MM.1S (cell line): ENCODE data around the gene SHKBP1.

ENCODE experiments used
- DNase-seq: peaks from one replicate; pipeline ENCODE4 v3.0.0-alpha.2; 2015
- H2AFZ ChIP-seq: fragments of 300-600 bp; sonication (generic); 2 replicates; pipeline ENCODE4 v1.6.0; 2016; ENCODE audit warnings: antibody characterized with exemption, low read length
- H3F3A ChIP-seq: fragments of 300-600 bp; sonication (generic); 2 replicates; pipeline ENCODE4 v1.6.1; 2016; ENCODE audit warnings: mild to moderate bottlenecking, antibody characterized with exemption, low read length, moderate library complexity, mixed read lengths; ENCODE audit not compliant: insufficient read depth
- H3K27ac ChIP-seq: fragments of 300-600 bp; sonication (generic); 2 replicates; pipeline ENCODE4 v1.5.1; 2016; ENCODE audit warnings: mild to moderate bottlenecking, low read length
- H3K27me3 ChIP-seq: fragments of 300-600 bp; sonication (generic); replicated peaks from 2 replicates; pipeline ENCODE4 v1.6.0; 2016; ENCODE audit warnings: low read length; ENCODE audit not compliant: insufficient read depth
- H3K36me3 ChIP-seq: fragments of 300-600 bp; sonication (generic); replicated peaks from 2 replicates; pipeline ENCODE4 v1.6.1; 2016; ENCODE audit warnings: mild to moderate bottlenecking, low read length, mixed read lengths; ENCODE audit not compliant: insufficient read depth
- H3K4me1 ChIP-seq: fragments of 300-600 bp; sonication (generic); 2 replicates; pipeline ENCODE4 v1.6.1; 2016; ENCODE audit warnings: low read length, mixed read lengths
- H3K4me2 ChIP-seq: fragments of 300-600 bp; sonication (generic); 2 replicates; pipeline ENCODE4 v1.6.0; 2016; ENCODE audit warnings: low read depth, low read length
- H3K4me3 ChIP-seq: fragments of 300-600 bp; sonication (generic); 2 replicates; pipeline ENCODE4 v1.5.1; 2016; ENCODE audit warnings: low read length, mixed read lengths
- H3K79me2 ChIP-seq: fragments of 300-600 bp; sonication (generic); 2 replicates; pipeline ENCODE4 v1.6.1; 2016; ENCODE audit warnings: mixed run types, low read length, mixed read lengths
- H3K9ac ChIP-seq: fragments of 300-600 bp; sonication (generic); 2 replicates; pipeline ENCODE4 v1.6.1; 2016; ENCODE audit warnings: low read length, mixed read lengths
- H3K9me2 ChIP-seq: fragments of 300-600 bp; sonication (generic); replicated peaks from 2 replicates; pipeline ENCODE4 v1.6.1; 2016; ENCODE audit warnings: mild to moderate bottlenecking, low read length, mixed read lengths; ENCODE audit not compliant: insufficient read depth
- H3K9me3 ChIP-seq: fragments of 300-600 bp; sonication (generic); replicated peaks from 2 replicates; pipeline ENCODE4 v1.6.1; 2016; ENCODE audit warnings: mild to moderate bottlenecking, low read length, mixed read lengths; ENCODE audit not compliant: insufficient read depth
- H4K20me1 ChIP-seq: fragments of 300-600 bp; sonication (generic); 2 replicates; pipeline ENCODE4 v1.6.1; 2016; ENCODE audit warnings: mild to moderate bottlenecking, low read length, moderate library complexity, mixed read lengths; ENCODE audit not compliant: insufficient read depth
- EZH2 ChIP-seq: fragments of 300-600 bp; sonication (generic); optimal IDR thresholded peaks from 2 replicates; pipeline ENCODE3; 2017; ENCODE audit warnings: low read depth, mild to moderate bottlenecking, antibody characterized with exemption, low read length, mixed read lengths
- EZH2phosphoT487 ChIP-seq: fragments of 300-600 bp; sonication (generic); IDR thresholded peaks from 2 replicates; pipeline ENCODE4 v1.6.1; 2018; ENCODE audit warnings: antibody characterized with exemption, low read length
- TF ChIP-seq, protein P1 (sequence below): fragments of 300-600 bp; sonication (generic); IDR thresholded peaks from 2 replicates; pipeline ENCODE4 v1.5.1; 2016; ENCODE audit warnings: antibody characterized with exemption, low read length, mixed read lengths

SHKBP1 gene

DNA sequence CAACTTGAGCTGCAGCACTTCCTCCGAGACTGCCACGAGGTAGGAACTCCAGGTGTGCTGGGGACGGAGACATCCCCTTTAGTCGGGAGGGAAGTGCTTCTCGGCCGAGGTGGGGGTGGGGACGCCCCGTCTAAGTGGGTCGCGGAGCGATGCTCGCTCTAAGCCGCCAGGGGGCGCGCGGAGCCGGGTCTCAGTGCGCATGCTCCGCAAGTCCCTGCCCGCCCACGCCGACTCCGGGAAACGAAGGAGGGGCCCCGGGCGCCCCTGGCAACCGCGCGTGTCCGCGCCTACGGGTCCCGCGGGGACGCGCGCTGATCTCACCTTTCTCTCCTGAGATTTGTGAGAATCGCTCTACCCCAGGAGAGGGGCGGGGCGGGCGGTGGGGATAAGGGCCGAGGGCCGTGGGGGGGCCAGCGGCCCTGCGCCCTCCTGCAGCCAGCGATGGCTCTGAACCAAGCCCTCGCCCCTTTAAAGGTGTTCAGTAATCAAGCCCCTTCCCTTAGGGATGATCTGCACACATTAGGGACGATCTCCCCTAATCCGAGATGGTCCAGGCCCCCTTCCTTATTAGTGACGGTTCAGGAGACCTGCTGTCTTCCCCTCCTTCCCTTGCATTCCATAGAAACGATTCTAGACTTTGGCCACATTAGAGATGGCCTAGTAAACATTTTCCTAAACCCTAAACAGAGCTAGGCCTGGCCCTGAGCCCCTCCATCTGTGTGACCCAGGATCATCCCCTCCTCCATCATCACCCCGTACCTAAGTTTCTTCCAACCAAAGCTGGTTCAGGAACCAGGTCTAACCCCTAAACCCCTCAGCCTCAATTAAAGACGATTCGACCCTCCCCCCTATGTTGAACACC lies 47.3 kb upstream of the SHKBP1 start:
- no peaks in the 10 kb centered on the region for H3K9me3 ChIP-seq
- peak overlapping the region; percentile 91 for H2AFZ ChIP-seq
- no peaks in the 10 kb centered on the region for H3F3A ChIP-seq
- H3K79me2 ChIP-seq, result no peaks in the 10 kb centered on the region
- no peak overlapping the region for H3K27ac ChIP-seq
- peaks cover 11% of the 10 kb centered on the region; the same call in 1 of the 2 replicates for H3K4me1 ChIP-seq
- H3K4me3 ChIP-seq, result peak overlapping the region; percentile 64
- H3K9me2 ChIP-seq, result no peaks in the 10 kb centered on the region
- peak; percentile 86 for DNase-seq
- peak overlapping the region; percentile 94 for H3K4me2 ChIP-seq
- peak overlapping the region; percentile 18; the same call in 1 of the 2 replicates for H3K9ac ChIP-seq
- peaks cover 18% of the 10 kb centered on the region for H3K27me3 ChIP-seq
- TF ChIP-seq EZH2, result no peak
- TF ChIP-seq, protein P1, sequence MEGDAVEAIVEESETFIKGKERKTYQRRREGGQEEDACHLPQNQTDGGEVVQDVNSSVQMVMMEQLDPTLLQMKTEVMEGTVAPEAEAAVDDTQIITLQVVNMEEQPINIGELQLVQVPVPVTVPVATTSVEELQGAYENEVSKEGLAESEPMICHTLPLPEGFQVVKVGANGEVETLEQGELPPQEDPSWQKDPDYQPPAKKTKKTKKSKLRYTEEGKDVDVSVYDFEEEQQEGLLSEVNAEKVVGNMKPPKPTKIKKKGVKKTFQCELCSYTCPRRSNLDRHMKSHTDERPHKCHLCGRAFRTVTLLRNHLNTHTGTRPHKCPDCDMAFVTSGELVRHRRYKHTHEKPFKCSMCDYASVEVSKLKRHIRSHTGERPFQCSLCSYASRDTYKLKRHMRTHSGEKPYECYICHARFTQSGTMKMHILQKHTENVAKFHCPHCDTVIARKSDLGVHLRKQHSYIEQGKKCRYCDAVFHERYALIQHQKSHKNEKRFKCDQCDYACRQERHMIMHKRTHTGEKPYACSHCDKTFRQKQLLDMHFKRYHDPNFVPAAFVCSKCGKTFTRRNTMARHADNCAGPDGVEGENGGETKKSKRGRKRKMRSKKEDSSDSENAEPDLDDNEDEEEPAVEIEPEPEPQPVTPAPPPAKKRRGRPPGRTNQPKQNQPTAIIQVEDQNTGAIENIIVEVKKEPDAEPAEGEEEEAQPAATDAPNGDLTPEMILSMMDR, result peak; percentile 93
- no peaks in the 10 kb centered on the region for H3K36me3 ChIP-seq
- no peaks in the 10 kb centered on the region for H4K20me1 ChIP-seq

DNA sequence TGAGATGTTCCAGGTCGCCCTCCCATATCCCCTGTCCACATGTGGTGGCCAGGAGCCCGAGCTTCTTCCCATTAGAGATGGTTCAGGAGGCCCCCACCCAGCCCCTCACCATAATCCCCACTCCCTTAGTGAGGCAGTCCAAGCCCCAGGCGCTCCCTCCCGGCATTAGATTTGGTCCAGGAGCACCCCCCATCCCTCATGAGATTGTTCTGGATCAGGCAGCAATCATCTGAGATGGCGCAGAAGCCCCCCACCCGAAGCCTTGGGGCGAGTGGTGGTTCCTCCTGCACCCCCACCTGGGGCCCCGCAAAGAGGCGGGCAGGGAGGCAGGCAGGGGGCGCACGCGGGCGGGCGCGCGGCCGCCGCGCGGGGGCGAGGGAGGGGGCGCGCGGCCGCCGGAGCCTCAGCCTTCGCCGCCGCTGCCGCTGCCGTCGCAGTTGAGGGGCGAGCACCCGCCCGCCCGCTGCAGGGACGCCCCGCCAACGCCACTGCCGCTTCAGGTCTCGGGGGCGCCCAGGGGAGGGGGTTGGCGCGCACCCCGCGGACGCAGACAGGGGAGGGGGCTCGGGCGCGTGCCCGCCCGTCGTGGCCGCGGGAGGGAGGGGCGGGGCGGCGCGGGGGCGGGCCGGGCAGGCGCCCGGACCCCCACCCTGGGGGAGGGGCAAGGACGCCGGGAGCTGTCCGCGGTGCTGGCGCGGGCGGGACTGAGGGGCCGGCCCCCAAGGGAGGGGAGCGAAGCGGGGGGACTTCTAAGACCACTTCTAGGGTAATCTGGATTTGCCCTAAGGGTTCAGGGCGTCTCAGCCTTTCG lies 46.4 kb upstream of the SHKBP1 start:
- Histone ChIP-seq H4K20me1 (no peaks in the 10 kb centered on the region), H3K27ac (no peak overlapping the region), H3K9me3 (no peaks in the 10 kb centered on the region), H3K36me3 (no peaks in the 10 kb centered on the region), H3K4me2 (peak overlapping the region; percentile 94; the same call in 1 of the 2 replicates), H3K9me2 (no peaks in the 10 kb centered on the region), H3K79me2 (no peaks in the 10 kb centered on the region), H3K9ac (no peak overlapping the region), H3K4me1 (peaks cover 11% of the 10 kb centered on the region; the same call in 1 of the 2 replicates), H3K27me3 (peaks cover 19% of the 10 kb centered on the region), H2AFZ (0 out of 2 replicates have a peak overlapping the region, but pooled peaks have one; percentile 91), H3K4me3 (no peak overlapping the region), H3F3A (no peaks in the 10 kb centered on the region)
- no peak for TF ChIP-seq EZH2
- TF ChIP-seq EZH2phosphoT487, result no peak
- TF ChIP-seq, protein P1, result no peak; the same call in 1 of the 2 replicates
- no peak for DNase-seq

DNA sequence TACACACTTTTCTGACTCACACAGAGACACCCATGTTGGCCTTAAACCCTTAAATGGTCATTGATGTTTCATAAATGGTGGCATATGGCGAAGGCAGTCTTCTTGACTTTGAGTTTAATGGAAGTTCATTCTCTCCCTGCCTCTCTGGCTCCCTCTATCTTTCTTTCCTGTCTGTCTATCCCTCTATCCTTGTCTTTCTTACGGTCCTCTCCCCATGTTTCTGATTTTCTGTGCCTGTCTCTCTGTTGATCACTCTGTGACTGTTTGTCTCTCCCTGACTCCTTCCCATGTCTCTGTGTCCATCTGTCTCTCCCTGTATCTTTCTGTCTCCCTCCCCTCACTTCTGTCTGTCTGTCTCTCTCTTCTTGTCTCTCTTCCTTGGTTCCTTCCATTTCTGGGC lies 43.2 kb upstream of the SHKBP1 start:
- no peak for DNase-seq
- no peaks in the 10 kb centered on the region for H3K9me2 ChIP-seq
- TF ChIP-seq, protein P1, result no peak
- TF ChIP-seq EZH2phosphoT487, result no peak
- no peak for TF ChIP-seq EZH2
- no peaks in the 10 kb centered on the region for H4K20me1 ChIP-seq
- H3K79me2 ChIP-seq, result no peaks in the 10 kb centered on the region
- H3K27me3 ChIP-seq, result peaks cover 26% of the 10 kb centered on the region
- H3K9me3 ChIP-seq, result no peaks in the 10 kb centered on the region
- H3F3A ChIP-seq, result no peaks in the 10 kb centered on the region
- no peak overlapping the region for H3K9ac ChIP-seq
- H3K36me3 ChIP-seq, result no peaks in the 10 kb centered on the region
- peaks cover 11% of the 10 kb centered on the region; the same call in 1 of the 2 replicates for H3K4me1 ChIP-seq
- no peak overlapping the region for H3K27ac ChIP-seq
- H2AFZ ChIP-seq, result no peak overlapping the region
- H3K4me3 ChIP-seq, result no peak overlapping the region
- H3K4me2 ChIP-seq, result no peak overlapping the region
